ENCODE results near the gene SH3PXD2A. TPM values are rescaled to one million over a fixed set of nuclear protein-coding genes. Genes with fewer than 3 reads are reported as not detected.

Gene SH3PXD2A
- total and polyA plus RNA-seq, 10 of the 15 experiments (the other 5 are each of a cell fraction or from before 2014, with no cell fraction given), result 0.63 to 14.0 (median 4.4) TPM

GRCh38 chr10:103703941-103704919 lies 151.1 kb downstream of the SH3PXD2A start (continued):
- TF ChIP-seq CBFB (IDR thresholded peaks at IDR 0.05; ENCODE audit: low read depth) (no peak), PKNOX1 (IDR thresholded peaks at IDR 0.05) (peak; percentile 65; the same call in 1 of the 2 replicates), GABPA (IDR thresholded peaks at IDR 0.05; ENCODE audit: low read depth) (no peak)

GRCh38 chr10:103701380-103702222 lies 153.8 kb downstream of the SH3PXD2A start:
- Histone ChIP-seq H3K27ac (ENCODE audit: control insufficient read depth, insufficient read depth) (no peak overlapping the region), H3K27me3 (replicated peaks in 1 of 2; ENCODE audit: control insufficient read depth in 2 of 2, insufficient read depth in 2 of 2, low read length in 1 of 2) (no peaks in the 10 kb centered on the region), H3K36me3 (ENCODE audit: control insufficient read depth in 2 of 2, insufficient read depth in 2 of 2, low read length in 1 of 2) (no peaks in the 10 kb centered on the region), H3K4me1 (ENCODE audit: control insufficient read depth, insufficient read depth, low read length) (peaks cover 3% of the 10 kb centered on the region), H3K9me3 (replicated peaks; ENCODE audit: control insufficient read depth, insufficient read depth, low read length) (no peaks in the 10 kb centered on the region), H4K20me1 (ENCODE audit: control insufficient read depth, insufficient read depth) (no peaks in the 10 kb centered on the region), H3K4me3 (no peak overlapping the region), H3K4me2 (ENCODE audit: control insufficient read depth, insufficient read depth) (no peak overlapping the region), H3K9ac (ENCODE audit: control insufficient read depth, insufficient read depth, low read length) (no peak overlapping the region), H2AFZ (ENCODE audit: control insufficient read depth, low read depth, low read length) (no peak overlapping the region), H3K79me2 (ENCODE audit: control insufficient read depth, insufficient read depth, low read length) (no peaks in the 10 kb centered on the region)
- intact Hi-C loops (cut with micrococcal nuclease; ENCODE audit: unreplicated experiment) (no loop called here), in situ Hi-C loops (cut with MboI) (no loop called here)
- RAD21 ChIA-PET (ENCODE audit: unreplicated experiment), result interaction anchor here (1.4 kb wide), 1 partner anchor 11 kb away, joined by 6 read pairs; no protein-coding TSS in a partner anchor
- DNase-seq (ENCODE audit: low read depth, low spot score) (no peak), FAIRE-seq (peak; percentile 18), ATAC-seq (no peak)
- SMC1A ChIA-PET (ENCODE audit: uncharacterized antibody, unreplicated experiment), result interaction anchor here (0.9 kb wide), 1 partner anchor 11 kb away, joined by 3 read pairs; no protein-coding TSS in a partner anchor
- no peak for TF ChIP-seq POLR2AphosphoS5 (IDR thresholded peaks at IDR 0.05; ENCODE audit: low read length)
- TF ChIP-seq NR2C1 (IDR thresholded peaks at IDR 0.05), result no peak
- no peak for TF ChIP-seq BHLHE40 (IDR thresholded peaks at IDR 0.05; ENCODE audit: borderline replicate concordance in 1 of 2, low read depth in 2 of 2, low read length in 1 of 2)
- TF ChIP-seq ZNF217 (IDR thresholded peaks at IDR 0.05), result no peak
- TF ChIP-seq SIN3A (IDR thresholded peaks at IDR 0.05; ENCODE audit: low read depth, low read length), result no peak
- TF ChIP-seq MXI1 (IDR thresholded peaks at IDR 0.05; ENCODE audit: low read depth, low read length), result no peak
- TF ChIP-seq FOXM1 (IDR thresholded peaks at IDR 0.05; ENCODE audit: low read depth, low read length), result no peak
- TF ChIP-seq IKZF2 (IDR thresholded peaks at IDR 0.05), result no peak
- no peak for TF ChIP-seq POU2F2 (IDR thresholded peaks at IDR 0.05; ENCODE audit: borderline replicate concordance, low read depth, low read length)
- no peak for TF ChIP-seq HDAC2 (IDR thresholded peaks at IDR 0.05)
- TF ChIP-seq POLR2AphosphoS2 (IDR thresholded peaks at IDR 0.05; ENCODE audit: low read depth, low read length), result no peak
- POLR2A ChIA-PET, result no interaction called here
- WGBS (ENCODE audit: insufficient coverage, insufficient replicate concordance, low lambda C conversion rate, missing lambda C conversion rate), result 40% methylated on average over 1 of the region's 1 CpG
- BruUV-seq (replicated peaks), result no TSS peak
- CTCF ChIA-PET, result interaction anchor here (1.4 to 2.2 kb wide), 2 partner anchors 11 to 15 kb away, joined by 5 to 12 read pairs; no protein-coding TSS in a partner anchor

Data from GM12878 (cell line).